VCaP (cell line): ENCODE measurements around the gene PPP1R11.
"Not testable (repeated sequence)": the region's sequence is repeated elsewhere in the genome, so short reads cannot be mapped to it uniquely, and the experiment has no call there.

ENCODE experiments used
- H3K27ac ChIP-seq: fragments of 450-650 bp; 2 replicates; pipeline ENCODE4 v1.5.1; 2017
- TF ChIP-seq, protein P1 (sequence below): fragments of 450-650 bp; conservative IDR thresholded peaks from 2 replicates; pipeline ENCODE4 v1.5.1; 2017; ENCODE audit warnings: mild to moderate bottlenecking, moderate library complexity

The PPP1R11 gene

DNA sequence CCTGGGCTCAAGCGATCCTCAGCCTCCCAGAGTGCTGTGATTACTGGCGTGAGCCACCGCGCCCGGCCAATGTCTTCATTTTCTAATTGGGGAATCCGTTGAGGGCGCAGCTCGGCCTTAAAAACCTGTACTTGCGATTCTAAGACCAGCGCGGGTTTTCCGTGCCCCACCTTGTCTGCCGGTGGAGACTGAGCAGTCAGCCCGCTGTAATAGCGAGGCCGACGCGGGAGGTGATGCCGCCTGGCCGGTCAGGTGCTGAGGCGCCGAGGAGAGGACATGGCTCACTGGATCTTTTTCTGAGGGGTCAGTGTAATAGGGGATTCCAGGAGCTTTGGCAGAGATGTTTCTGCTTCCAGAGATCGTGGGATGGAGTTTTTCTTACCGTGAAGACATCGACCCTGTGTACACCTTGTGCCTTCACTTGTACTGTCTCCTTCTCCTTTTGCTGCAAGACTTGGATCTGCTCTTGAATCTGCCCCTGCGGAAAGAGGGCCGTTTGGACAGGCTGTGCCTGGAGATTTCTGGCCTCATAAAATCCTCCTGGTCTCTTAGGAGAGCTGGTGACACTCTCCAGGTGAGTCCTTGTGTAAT lies 44.4 kb downstream of the PPP1R11 start:
- TF ChIP-seq, protein P1, sequence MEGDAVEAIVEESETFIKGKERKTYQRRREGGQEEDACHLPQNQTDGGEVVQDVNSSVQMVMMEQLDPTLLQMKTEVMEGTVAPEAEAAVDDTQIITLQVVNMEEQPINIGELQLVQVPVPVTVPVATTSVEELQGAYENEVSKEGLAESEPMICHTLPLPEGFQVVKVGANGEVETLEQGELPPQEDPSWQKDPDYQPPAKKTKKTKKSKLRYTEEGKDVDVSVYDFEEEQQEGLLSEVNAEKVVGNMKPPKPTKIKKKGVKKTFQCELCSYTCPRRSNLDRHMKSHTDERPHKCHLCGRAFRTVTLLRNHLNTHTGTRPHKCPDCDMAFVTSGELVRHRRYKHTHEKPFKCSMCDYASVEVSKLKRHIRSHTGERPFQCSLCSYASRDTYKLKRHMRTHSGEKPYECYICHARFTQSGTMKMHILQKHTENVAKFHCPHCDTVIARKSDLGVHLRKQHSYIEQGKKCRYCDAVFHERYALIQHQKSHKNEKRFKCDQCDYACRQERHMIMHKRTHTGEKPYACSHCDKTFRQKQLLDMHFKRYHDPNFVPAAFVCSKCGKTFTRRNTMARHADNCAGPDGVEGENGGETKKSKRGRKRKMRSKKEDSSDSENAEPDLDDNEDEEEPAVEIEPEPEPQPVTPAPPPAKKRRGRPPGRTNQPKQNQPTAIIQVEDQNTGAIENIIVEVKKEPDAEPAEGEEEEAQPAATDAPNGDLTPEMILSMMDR, result no peak
- no peak overlapping the region for H3K27ac ChIP-seq

DNA sequence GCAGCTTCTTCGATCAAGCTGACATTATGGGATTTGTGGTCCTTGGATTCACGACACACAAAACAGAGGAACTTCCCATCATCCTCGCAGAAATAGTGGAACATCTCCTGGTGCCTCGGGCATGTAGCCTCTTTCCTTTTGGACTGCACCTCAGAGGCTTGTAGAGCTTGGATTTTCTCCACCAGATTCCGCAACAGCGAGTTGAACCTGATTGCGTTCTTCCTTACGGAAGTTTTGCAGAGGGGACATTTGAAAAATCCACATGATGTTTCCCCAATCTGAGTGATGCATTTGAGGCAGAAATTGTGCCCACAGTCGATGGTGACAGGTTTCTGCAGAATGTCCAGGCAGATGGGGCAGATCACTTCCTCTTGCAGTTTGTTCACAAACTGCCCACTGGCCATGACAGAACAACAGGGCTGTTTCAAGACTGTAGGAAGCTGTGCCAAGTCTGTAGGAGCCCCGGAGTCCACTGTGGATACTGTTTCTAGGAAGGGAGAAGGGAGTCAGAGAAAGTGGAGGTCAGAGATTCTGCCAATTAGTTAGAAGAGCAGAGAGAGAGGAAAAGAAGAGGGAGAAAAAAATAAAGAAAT lies 45.5 kb downstream of the PPP1R11 start:
- TF ChIP-seq, protein P1, result no peak
- H3K27ac ChIP-seq, result no peak overlapping the region

DNA sequence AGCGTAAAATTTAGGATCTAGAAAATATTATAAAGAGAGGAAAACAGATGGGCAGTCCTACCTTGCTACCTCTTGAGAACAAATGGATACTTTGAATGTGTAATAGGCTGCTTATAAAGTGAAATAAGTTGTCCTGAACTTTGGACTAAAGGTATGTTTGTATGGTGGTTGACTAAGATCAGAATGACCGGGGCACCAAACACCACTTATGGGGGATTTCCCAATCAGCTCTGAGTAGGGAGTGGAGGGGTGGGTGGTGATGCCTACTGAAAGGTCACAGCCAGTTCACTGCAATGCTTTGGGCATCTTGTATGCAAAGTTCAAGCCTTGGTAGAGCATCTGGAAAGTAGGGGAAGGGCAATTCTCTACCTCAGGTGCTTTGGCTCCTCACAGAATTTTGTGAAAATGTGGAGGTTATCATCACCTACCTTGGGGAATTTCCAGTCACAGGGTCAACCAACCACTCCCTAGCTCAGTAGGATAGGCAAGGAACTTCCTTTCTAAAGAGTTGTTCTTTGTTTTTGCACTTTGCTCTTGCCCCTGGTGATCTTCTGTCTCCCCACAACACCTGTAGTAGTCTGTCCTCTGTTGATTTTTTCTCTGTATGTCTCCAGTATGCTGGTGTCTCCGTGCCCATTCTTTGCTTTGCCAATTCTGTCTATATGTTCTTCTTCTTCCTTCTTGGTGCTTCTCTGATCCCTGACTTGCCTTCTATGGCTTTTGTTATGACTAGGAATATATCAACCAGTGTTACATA lies 46.2 kb downstream of the PPP1R11 start, which contains the start of gene TRIM31:
Gene TRIM31 (minus strand): TSS at position 88 of the 757 bp plus-strand sequence. CDS start 285 bp downstream, outside the sequence.
- TF ChIP-seq, protein P1, result no peak
- H3K27ac ChIP-seq, result no peak within 1 kb of the TSS

DNA sequence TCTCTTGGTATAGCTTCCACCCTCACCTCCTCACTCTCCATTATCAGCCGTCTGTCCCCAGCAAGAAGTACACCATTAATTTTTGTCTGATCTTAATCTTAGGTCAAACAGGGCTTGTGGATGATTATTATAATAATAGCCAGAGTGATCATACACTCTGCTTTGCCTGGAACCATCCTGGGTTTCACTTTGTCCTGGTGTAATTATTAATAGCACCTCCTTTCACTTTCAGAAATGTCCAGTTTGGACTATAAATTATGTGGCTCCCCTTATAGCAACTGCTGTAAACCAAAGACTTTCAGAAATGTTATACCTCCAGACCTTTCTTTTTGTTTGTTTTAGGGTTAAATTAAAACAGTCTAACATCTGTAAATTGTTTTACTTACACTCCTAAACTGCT lies 46.8 kb downstream of the PPP1R11 start:
- TF ChIP-seq, protein P1, result no peak
- H3K27ac ChIP-seq, result no peak overlapping the region

DNA sequence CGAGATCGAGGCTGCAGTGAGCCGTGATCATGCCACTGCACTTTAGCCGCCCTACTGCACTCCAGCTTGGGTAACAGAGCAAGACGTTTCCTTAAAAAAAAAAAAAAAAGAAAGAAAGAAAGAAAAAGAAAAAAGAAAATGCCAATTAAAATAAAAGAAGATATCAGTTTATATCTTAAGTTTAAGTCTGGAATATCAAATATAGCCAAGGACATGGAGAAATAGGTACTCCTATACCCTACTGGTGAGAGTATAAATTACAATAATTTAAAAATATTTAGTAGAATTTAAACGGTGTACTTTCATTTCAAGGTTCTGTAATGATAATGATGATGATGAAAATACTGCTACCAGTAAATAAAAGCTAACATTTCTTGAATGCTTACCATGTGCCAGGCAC lies 49.7 kb downstream of the PPP1R11 start:
- TF ChIP-seq, protein P1, result peak; percentile 32
- no peak overlapping the region for H3K27ac ChIP-seq

DNA sequence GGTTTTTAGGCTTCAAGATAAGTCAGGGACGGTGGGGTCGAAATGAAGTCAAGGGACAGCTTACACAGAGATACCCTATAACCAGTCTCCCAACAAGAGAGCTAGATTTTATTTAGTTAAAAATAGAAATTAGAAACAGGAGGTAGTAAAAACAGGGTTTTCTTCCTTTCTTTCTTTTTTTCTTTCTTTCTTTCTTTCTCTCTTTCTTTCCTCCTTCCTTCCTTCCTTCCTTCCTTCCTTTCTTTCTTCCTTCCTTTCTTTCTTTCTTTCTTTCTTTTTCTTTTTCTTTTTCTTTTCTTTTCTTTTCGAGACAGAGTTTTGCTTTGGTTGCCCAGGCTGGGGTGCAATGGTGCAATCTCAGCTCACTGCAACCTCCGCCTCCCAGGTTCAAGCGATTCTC lies 51.7 kb downstream of the PPP1R11 start:
- H3K27ac ChIP-seq, result not testable (repeated sequence)
